GM19397 (cell line): ENCODE measurements around the gene COL5A1.
"Not testable (repeated sequence)": the region's sequence is repeated elsewhere in the genome, so short reads cannot be mapped to it uniquely, and the experiment has no call there.

Experiments used
- ATAC-seq: cut with Tn5 transposase; IDR thresholded peaks from one replicate; pipeline ENCODE4 v1.9.1; 2021; ENCODE audit warnings: mild to moderate bottlenecking, moderate library complexity; ENCODE audit not compliant: unreplicated experiment

The COL5A1 gene

DNA sequence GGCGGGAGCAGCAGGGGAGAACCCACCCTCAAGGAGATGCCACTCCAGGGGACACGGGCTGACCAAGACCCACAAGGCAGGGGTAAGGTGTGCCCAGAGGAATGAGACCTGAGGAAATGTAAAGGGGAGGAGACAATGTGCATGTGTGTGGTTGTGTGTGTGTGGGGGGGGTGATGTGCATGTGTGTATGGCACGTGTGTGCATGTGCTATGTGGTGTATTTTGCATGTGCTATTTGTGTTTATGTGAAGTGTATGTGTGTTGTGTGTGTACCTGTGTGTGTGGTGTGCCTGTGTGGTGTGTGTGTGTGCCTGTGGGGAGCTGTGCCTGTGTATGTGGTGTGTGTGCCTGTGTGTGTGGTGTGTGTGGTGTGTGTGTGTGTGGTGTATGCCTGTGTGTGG, 205.5 kb downstream of the COL5A1 start:
- no peak for ATAC-seq

- no peak for ATAC-seq
Observed at GRCh38 chr9:134847752-134848432, 206.3 kb downstream of the COL5A1 start.

GRCh38 chr9:134848504-134848903, 206.9 kb downstream of the COL5A1 start:
- no peak for ATAC-seq

DNA sequence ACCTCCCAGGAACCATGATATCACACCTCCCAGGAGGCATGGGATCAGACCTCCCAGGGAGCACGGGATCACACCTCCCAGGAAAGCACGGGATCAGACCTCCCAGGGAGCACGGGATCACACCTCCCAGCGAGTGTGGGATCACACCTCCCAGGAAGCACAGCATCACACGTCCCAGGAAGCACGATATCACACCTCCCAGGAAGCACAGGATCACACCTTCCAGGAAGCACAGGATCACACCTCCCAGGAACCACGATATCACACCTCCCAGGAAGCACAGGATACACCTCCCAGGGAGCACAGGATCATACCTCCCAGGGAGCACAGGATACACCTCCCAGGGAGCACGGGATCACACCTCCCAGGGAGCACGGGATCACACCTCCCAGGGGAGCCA, 209.0 kb downstream of the COL5A1 start:
- ATAC-seq = no peak

DNA sequence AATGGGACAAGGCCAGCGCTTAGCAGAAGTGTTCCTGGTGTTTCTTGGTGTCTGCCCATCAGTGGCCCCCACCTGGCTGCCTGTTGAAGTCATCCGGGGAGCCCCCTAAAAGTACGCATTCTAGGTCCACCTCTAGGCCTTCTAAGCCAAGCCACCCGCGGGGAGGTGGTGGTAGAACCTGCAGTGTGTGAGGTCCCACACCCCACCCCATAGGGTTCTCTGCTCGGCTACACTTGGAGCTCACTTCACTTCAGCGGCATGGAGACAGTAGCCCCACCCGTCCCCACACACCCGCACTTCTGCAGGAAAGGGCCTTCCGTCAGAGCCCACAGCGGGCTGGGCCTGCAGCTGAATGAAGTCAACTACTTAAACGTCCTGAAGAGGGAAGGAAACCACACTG, 209.4 kb downstream of the COL5A1 start:
- no peak for ATAC-seq

GRCh38 chr9:134852906-134853654, 211.5 kb downstream of the COL5A1 start:
- ATAC-seq = no peak

DNA sequence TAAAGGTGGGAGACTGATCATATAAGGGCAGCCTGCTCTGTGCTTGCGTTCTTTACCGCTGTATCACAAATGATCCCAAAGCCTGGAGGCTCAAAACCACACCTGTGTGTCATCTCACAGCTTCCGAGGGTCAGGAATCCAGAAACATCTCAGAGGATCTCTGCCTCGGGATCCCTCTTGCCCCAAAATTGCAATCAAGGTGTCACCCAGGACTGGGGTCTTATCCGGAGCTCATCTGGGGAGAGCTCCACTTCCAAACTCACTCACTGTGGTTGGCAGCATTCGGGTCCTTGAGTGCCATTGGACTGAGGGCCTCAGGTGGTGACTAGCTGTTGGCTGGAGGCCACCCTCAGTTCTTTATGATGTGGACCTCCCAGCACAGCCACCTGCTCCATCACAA, 212.3 kb downstream of the COL5A1 start:
- ATAC-seq = no peak

DNA sequence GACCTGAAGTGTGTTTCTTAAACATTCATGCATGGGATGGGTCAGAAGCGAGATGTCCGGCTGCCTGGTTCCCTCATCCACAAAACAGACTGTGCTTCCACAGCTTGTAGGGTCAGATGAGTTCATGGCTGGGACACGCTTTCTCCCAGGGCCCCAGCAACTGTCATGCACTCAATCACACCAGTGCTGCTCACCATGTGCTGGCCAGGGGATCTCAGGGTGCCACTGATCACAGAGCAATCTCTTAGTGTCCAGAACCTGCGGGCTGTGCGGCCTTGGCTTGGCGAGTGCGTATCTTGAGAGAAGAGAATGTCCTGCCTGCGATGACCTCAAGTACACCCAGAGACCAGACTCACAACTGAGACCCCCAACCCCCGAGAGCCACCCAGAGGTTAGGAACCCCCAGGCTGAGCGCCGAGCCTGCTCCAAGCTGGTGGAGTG, 213.0 kb downstream of the COL5A1 start:
- ATAC-seq = no peak

GRCh38 chr9:134855231-134855899, 213.8 kb downstream of the COL5A1 start:
- ATAC-seq = no peak

DNA sequence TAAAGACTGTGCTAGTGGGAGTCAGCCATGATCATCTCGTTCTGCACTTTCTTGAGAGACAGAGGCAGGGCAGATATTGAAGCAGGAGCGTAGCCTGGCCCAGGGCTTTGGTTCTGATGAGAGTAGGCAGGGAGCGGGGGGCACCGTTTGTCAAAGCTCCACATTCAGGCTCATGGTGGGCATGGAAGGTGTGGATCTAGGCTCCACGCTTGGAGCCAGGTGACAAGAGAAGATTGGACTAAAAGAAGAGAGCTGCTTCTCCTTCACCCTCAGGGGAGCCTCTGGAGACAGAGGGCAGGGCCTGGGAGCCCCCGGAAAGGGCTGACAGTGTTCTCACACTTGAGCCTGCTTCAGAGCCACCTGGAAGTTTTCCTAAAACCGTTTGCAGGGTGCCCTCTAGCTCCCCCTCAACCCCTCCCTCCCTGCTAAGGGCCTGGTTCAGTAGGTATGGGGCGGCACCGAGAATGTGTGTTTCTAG, 214.3 kb downstream of the COL5A1 start:
- ATAC-seq = no peak

DNA sequence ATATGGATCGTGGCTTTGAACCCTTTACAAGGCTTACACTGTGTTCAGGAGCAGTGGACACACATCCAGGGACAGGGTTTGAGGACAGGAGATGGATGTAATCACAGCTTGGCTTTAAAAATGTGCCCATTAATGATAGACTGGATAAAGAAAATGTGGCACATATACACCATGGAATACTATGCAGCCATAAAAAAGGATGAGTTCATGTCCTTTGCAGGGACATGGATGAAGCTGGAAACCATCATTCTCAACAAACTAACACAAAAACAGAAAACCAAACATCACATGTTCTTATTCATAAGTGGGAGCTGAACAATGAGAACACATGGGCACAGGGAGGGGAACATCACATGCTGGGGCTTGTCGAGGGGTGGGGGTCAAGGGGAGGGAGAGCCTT, 215.8 kb downstream of the COL5A1 start:
- not testable (repeated sequence) for ATAC-seq

- peak; percentile 63 for ATAC-seq
Observed at GRCh38 chr9:134858051-134858841, 216.6 kb downstream of the COL5A1 start.

DNA sequence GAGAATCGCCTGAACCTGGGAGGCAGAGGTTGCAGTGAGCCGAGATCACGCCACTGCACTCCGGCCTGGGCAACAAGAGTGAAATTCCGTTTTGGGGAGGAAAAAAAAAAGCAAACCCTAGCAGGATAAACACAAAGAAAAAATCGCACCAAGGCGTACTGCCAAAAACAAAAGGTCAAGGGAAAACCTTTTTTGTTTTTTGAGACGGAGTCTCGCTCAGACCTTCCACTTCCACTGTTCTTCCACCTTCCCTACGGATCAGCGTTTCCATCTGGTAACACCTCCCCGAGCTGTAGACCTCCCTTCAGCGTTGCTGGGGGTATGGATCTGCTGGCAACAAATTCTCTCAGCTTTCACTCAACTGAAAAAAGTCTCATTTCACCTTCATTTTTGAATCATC, 218.9 kb downstream of the COL5A1 start:
- ATAC-seq = no peak

DNA sequence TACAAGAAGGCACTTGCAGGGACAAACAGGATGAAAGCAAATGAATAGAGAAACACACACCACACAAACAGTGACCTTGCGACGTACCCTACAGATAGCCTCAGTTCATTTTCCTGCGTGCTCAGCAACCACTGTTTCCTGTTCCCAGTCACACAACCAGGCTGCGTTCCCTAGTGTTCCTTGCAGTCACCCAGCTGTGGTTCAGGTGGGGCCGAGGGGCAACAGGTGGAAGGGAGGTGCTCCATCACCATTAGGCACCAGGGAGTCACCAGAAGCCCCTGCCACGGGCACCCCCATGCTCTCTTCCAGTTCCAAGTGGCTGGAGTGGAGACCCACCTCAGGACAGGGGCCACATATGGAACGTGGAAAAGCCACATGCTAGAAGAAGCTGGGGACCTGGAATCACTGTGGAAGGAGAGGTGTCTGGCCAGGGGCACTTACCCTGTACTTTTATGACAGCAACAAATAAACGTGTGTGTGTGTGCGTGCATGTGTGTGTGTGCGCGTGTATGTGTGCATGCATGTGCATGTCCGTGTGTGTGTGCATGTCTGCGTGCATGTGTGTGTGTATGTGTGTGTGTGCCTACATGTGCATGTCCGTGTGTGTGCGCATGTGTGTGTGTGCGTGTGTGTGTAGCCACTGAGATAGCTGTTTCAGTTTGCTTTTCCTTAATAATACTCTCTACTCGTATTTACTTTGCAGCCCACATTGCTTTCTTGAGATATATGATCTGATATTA, 220.2 kb downstream of the COL5A1 start:
- no peak for ATAC-seq

- ATAC-seq = no peak
Observed at GRCh38 chr9:134863306-134863902, 221.8 kb downstream of the COL5A1 start.

- no peak for ATAC-seq
Observed at GRCh38 chr9:134863941-134864820, 222.6 kb downstream of the COL5A1 start.

DNA sequence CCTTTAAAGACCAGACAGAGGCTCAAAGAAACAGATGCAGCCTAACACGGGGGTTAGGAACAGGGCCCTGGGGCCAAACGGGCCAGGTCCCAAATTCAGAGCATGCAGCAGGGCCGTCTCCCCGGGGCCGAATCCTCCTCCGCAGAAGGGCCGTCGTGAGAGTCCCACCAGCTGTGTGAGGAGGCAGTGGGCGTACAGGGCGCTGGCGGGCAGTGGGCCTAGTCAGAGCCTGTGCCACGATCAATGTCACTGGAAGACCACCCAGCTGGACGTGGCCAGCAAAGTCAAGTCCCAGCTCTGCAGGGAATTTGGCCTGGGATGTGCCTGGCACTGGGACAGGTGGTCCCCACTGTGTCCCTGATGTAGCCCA, 223.2 kb downstream of the COL5A1 start:
- no peak for ATAC-seq

GRCh38 chr9:134867917-134868750, 226.5 kb downstream of the COL5A1 start:
- no peak for ATAC-seq
